Measurements from ENCODE around the gene PHLDB3.
A peak's percentile ranks its signal among the peaks of the same experiment; 100 is the strongest.
"Not testable (repeated sequence)": the region's sequence is repeated elsewhere in the genome, so short reads cannot be mapped to it uniquely, and the experiment has no call there.

Gene PHLDB3

GRCh38 chr19:43447655-43448054 lies 56.9 kb downstream of the PHLDB3 start:
- DNase-seq (ENCODE audit: extremely low read depth in 1 of 2, low read depth in 1 of 2), result no peak

GRCh38 chr19:43446746-43447489 lies 57.6 kb downstream of the PHLDB3 start:
- DNase-seq (ENCODE audit: extremely low read depth in 1 of 2, low read depth in 1 of 2), result peak; percentile 70 to 73

GRCh38 chr19:43445426-43445825 lies 59.1 kb downstream of the PHLDB3 start:
- no peak for DNase-seq (ENCODE audit: extremely low read depth in 1 of 2, low read depth in 1 of 2)

GRCh38 chr19:43444531-43445287 lies 59.8 kb downstream of the PHLDB3 start:
- DNase-seq (ENCODE audit: extremely low read depth in 1 of 2, low read depth in 1 of 2), result no peak

GRCh38 chr19:43444091-43444490 lies 60.5 kb downstream of the PHLDB3 start:
- not testable (repeated sequence) for DNase-seq (ENCODE audit: extremely low read depth in 1 of 2, low read depth in 1 of 2)

GRCh38 chr19:43441716-43442115 lies 62.8 kb downstream of the PHLDB3 start:
- DNase-seq (ENCODE audit: extremely low read depth in 1 of 2, low read depth in 1 of 2), result no peak

GRCh38 chr19:43439709-43440063 lies 64.9 kb downstream of the PHLDB3 start:
- no peak for DNase-seq (ENCODE audit: extremely low read depth in 1 of 2, low read depth in 1 of 2)

GRCh38 chr19:43439032-43439708 lies 65.4 kb downstream of the PHLDB3 start:
- peak in 1 of 2 donors; percentile 9 for DNase-seq (ENCODE audit: extremely low read depth in 1 of 2, low read depth in 1 of 2)

GRCh38 chr19:43438291-43439031 lies 66.1 kb downstream of the PHLDB3 start:
- no peak for DNase-seq (ENCODE audit: extremely low read depth in 1 of 2, low read depth in 1 of 2)

- no peak for DNase-seq (ENCODE audit: extremely low read depth in 1 of 2, low read depth in 1 of 2)
Measured at GRCh38 chr19:43437712-43438111, 66.8 kb downstream of the PHLDB3 start.

- not testable (repeated sequence) for DNase-seq (ENCODE audit: extremely low read depth in 1 of 2, low read depth in 1 of 2)
Measured at GRCh38 chr19:43437284-43437683, 67.3 kb downstream of the PHLDB3 start.

- DNase-seq (ENCODE audit: extremely low read depth in 1 of 2, low read depth in 1 of 2), result no peak
Measured at GRCh38 chr19:43435775-43436174, 68.8 kb downstream of the PHLDB3 start.

- no peak for DNase-seq (ENCODE audit: extremely low read depth in 1 of 2, low read depth in 1 of 2)
Measured at GRCh38 chr19:43433689-43434088, 70.9 kb downstream of the PHLDB3 start.

- DNase-seq (ENCODE audit: extremely low read depth in 1 of 2, low read depth in 1 of 2), result no peak
Measured at GRCh38 chr19:43433358-43433673, 71.2 kb downstream of the PHLDB3 start.

- no peak for DNase-seq (ENCODE audit: extremely low read depth in 1 of 2, low read depth in 1 of 2)
Measured at GRCh38 chr19:43430976-43431375, 73.6 kb downstream of the PHLDB3 start.

GRCh38 chr19:43430142-43430710 lies 74.3 kb downstream of the PHLDB3 start:
- DNase-seq (ENCODE audit: extremely low read depth in 1 of 2, low read depth in 1 of 2), result no peak

GRCh38 chr19:43429395-43429794 lies 75.2 kb downstream of the PHLDB3 start:
- DNase-seq (ENCODE audit: extremely low read depth in 1 of 2, low read depth in 1 of 2), result no peak

- DNase-seq (ENCODE audit: extremely low read depth in 1 of 2, low read depth in 1 of 2), result no peak
Measured at GRCh38 chr19:43425567-43426392, 78.8 kb downstream of the PHLDB3 start.
